ENCODE measurements around the gene ARL6IP1.

The ARL6IP1 gene

DNA sequence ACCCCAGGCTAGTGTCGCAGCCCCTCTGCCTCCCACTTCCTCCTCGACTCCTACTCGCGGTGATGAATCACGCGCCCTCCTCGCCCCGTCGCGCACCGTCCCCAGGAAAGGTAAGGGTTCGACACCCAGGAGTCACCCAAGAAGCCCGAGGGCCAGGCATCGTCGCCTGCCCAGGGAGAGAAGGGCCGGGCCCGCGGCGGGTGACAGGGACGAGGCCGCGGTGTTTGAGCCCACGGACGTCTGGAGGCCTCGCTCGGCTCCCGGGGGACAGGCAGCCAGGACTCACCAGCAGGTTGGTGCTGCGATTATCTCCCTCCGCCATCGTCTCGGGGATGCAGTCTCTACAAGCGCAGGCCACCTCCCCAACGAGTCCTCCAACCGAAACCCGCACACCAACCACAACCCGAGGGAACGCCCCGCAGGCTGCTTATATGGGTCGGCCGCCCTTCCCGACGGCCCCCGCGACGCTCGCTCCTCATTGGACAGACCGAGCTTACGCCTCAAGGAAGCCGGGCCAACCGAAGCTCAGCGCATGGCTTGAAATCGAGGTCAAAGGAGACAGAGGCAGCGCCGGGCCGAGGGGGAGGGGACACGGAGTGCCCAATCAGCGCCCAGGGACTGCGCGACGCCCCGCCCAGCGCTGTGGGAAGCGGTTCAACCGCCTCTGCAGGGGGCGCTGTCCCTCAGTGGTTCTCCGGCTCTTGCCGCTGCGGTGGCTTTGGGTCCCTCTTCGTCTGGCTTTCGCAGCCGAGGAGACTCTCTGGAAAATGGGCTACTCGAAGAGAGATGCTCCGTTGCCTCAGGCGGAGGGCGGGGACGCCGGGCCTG is at the start of gene ARL6IP1:
TSS of gene ARL6IP1 (minus strand) at position 405 of the 828 bp plus-strand sequence. CDS start at position 322, 83 bp downstream.
- DNase-seq: peak; percentile 100

DNA sequence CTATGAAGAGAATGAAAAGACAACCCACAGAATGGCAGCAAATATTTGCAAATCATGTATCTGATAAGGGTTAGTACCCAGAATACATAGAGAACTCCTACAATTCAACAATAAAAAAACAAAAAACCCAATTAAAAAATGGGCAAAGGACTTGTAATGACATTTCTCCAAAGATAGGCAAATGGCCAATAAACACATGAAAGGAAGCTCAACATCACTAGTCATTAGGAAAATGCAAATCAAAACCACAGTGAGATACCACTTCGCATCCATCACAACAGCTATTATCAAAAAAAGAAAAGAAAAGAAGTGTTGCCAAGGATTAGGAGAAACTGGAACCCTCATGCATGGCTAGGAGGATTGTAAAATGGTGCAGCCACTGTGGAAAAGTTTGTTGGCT is 45.1 kb upstream of the ARL6IP1 start:
- DNase-seq: no peak

- no peak for DNase-seq
Observed at GRCh38 chr16:18842565-18842964, 41.2 kb upstream of the ARL6IP1 start.

GRCh38 chr16:18841833-18842525 is 40.6 kb upstream of the ARL6IP1 start:
- no peak for DNase-seq

DNA sequence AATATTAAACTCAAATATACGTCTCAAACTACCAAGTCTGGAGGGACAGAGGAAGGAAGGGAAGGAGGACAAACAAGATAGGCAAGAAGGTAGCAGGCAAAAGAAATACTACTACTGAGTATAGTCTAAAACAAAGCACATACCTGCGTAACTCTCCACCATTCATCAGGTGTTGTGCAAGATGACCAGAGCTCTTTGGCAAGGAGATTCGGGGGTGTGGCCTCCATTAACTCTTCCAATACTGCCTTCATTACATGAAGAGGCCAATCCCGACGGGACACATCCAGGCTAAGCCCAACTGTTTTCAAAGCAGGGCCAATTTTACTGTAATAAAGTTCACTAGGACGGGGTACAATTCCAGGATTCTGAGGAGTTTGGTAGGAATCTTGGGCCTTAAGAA is 38.2 kb upstream of the ARL6IP1 start:
- DNase-seq: no peak

DNA sequence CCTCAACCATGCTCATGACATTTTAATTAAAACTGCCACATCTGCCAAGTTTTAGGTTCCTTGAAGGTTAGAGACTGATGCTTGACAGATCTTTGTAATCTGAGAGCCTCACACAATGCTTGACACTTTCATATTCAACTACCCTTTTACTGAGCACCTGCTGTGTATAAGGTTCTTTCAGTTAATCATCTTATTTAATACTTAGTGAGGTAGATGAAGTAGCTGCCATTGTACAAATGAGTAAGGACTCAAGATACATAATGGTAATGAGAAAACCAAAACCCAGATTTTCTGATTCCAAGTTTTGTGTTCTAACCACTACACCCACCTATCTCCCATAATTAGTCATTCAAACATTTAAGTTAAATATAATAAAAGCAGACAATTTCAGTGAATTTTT is 35.4 kb upstream of the ARL6IP1 start:
- DNase-seq: no peak

- DNase-seq: peak; percentile 35
Observed at GRCh38 chr16:18834864-18835263, 33.5 kb upstream of the ARL6IP1 start.

DNA sequence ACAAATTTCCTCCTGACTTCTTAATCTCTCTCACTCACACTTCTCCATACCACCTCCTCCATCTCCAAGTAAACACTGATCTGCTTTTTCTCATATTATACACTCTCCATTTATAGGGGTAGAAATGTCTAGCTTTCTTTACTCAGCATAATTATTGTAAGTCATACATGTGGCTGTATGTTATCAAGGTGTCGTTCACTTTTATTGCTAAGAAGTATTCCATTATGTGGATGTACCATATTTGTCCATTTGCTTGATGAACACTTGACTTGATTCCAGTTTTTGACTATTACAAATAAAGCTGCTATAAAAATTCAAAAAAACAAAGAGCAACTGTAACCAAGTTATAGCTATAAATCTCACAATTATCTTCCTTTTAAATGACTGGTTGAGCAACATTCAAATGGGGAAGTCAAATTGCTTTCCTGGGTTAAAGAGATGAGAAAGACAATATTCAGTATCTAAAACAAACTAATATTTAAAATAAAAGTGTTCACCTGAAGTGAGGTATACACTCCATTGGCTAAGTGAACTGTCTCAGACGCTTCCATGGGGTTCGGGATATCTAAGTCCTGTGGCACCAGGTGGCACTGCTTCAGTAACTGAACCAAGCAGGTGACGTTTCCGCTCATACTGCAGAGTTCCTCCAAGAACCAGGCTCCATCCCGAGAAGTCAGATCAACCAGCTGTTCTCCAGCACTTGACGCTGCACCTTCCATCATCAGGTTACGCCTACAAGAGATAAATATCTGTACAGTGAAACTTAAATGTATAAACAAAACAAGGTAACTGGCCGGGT is 32.6 kb upstream of the ARL6IP1 start:
- peak; percentile 8 for DNase-seq

DNA sequence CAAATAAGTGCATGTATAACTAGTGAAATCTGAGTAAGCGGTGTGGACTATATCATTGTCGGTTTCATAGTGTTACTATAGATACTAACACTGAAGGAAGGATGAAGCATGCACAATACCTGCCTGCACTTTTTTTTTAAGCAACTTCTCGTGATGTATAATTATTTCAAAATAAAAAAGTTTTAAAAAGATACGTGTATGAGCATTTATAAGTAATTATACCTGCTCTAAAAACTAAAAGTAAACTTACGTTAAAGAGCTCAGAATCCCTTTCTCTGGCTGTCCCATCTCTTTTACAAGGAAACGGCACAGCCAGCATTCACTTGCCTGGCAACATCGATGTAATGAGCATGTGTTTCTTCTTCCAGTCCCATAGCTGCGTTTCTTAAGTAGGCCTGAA is 31.3 kb upstream of the ARL6IP1 start:
- no peak for DNase-seq

DNA sequence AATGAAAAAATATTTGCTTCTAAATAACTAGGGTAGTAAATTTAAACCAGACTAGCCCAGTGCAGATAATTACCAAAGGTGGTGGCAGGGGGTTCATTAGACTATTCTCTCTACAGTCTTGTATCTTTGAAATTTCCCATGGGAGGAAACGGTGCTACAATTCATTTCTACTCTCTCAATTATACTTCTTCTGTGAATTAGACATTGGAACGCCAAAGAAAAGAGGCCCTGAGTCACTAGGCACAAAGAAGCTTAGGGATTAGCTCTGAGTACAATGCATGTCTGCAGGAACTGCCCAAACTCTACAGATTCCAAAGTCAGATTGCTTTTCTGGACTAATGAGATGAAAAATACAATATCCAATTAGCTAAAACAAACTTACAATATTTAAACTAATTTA is 30.7 kb upstream of the ARL6IP1 start:
- DNase-seq: no peak

- peak; percentile 76 for DNase-seq
Observed at GRCh38 chr16:18829251-18829650, 27.9 kb upstream of the ARL6IP1 start.

- DNase-seq: no peak
Observed at GRCh38 chr16:18827890-18828289, 26.5 kb upstream of the ARL6IP1 start.

DNA sequence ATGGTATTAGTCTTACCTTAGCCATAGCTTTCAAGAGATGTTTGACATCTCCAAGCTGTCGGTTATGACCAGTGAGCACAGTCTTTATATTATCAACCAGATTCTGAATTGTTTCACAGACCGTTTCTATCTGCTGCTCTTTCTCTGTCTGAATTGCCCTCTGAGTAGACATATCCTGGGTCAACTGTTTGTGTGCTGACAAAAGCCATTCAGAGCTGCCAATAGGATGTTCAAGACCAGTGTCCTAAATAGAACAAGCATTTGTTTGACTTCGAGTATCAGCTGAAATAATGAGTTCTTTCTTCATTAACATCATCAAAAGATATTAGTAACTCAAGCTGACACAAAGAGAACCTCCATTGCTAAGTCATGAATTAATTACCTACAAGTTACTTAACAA is 14.9 kb upstream of the ARL6IP1 start:
- no peak for DNase-seq

DNA sequence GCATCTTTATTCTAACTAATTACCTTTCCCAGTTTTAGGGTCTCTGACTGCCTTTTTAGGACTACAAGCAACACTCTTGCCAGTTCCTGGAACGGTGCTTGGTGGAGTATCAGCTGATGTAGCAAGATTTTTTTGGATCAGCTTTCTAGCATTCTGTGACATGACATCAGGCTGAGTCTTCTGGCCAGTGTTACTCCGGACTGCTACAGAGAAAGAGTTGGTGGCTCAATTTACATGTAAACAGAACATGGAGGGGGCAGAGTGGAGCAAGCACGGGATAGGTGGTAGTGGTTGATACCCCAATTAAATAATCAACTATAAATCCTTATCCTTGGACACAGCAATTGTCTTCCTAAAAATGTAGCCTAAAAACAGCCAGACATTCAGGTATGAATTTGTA is 10.6 kb upstream of the ARL6IP1 start:
- no peak for DNase-seq

GRCh38 chr16:18809165-18809564 is 7.8 kb upstream of the ARL6IP1 start:
- no peak for DNase-seq

GRCh38 chr16:18805257-18805773 is 4.0 kb upstream of the ARL6IP1 start:
- DNase-seq: no peak

- no peak for DNase-seq
Observed at GRCh38 chr16:18804540-18804939, 3.2 kb upstream of the ARL6IP1 start.

- peak; percentile 42 for DNase-seq
Observed at GRCh38 chr16:18803569-18804462, 2.5 kb upstream of the ARL6IP1 start.

DNA sequence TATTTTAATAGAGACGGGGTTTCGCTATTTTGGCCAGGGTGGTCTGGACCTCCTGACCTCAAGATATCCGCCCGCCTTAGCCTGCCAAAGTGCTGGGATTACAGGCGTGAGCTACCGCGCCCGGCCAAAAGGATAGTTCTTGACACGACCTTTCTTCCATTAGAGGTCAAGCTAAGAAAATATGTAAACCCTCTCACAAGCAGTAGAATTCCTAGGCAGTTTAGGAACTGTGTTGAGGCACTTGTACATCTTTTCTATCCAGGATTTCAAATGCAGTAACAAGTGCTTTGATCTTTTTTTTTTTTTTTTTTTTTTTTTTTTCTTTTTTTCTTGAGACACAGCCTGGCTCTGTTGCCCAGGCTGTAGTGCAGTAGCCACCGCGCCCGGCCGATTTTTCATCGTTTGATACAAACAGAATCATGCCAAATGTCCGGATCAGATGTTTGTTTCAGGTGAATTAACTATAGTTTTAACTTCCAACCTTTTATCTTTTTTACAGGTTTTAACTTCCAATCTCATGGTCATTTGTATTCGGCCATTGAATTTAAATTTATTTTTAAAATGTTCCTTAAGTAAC is 1.5 kb upstream of the ARL6IP1 start:
- no peak for DNase-seq

DNA sequence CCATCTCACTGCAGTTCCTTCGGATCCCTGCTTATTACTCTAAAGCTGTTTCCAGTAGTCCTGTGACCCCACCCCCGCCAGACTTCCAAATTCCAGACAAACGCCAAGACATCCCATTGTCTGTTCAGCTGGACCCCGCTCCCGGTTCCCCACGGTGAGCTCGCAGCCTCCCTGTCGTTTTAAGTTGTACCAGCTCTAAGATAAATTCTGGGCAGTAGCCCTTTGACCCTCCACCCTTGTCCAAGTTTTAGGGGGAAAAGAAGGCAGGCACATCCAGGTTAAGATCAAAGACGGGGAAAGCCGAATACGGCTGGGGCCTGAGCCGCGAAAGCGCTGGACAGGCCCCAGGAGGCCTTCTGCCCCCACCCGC is 589 bp downstream of the ARL6IP1 start:
- no peak for DNase-seq

DNA sequence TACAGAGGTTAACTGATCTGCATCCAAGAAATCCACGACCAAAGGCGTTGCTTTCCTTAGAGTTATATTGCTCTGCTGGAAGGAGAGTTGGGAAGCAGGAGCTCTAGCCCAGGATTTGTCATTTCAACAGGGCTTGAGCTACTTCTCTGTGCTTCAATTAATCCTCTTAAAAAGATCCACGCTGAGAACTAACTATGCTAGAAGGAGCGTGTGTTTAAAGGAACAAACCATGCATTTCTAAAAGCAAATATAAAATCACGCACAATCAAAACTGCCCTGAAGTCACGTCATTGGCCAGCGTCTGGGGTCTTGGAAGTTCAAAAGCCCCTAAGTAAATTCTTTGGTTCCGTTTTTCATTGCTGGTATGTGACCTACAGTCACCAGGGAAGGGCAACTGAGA is 1.1 kb downstream of the ARL6IP1 start:
- no peak for DNase-seq

DNA sequence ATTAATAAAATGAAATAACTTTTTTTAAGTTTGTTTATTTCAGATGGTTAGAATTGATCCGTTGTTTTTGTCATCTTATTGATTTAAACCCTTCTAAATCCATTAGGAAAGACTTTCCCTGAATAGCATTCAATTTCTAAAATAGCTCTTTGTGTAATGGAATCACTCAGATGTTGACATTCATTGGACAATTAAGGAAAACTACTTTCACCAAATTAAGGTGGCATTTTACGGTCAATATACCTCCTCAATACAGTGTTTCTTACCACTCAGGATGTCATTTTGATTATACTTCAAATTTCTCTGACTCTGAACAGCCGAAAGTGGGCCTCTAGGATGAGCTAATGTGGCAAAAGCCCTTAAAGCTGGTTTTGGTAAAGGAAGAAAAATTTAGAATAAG is 1.8 kb downstream of the ARL6IP1 start:
- DNase-seq: no peak

All from MV-4-11 (cell line).